Gastroesophageal sphincter (tissue), 3 donors: ENCODE measurements around the gene SH3TC2.

Experiments
- CTCF ChIP-seq, 4 experiments: fragments of 200-600 bp in 2 of 4; fragments of 450-650 bp in 2 of 4; sonication (generic) in 1 of 4; IDR thresholded peaks; one replicate each; pipeline ENCODE4 v1.5.1; 2017 to 2019; ENCODE audit warnings: antibody characterized with exemption in 4 of 4, mild to moderate bottlenecking in 2 of 4, moderate library complexity in 2 of 4
- EP300 ChIP-seq: sonication (generic); formaldehyde crosslinking; IDR thresholded peaks from one replicate; pipeline ENCODE4 v1.6.1; 2017; ENCODE audit warnings: antibody characterized with exemption, mild to moderate bottlenecking
- POLR2A ChIP-seq, 2 donors: fragments of 450-650 bp; IDR thresholded peaks; one replicate each; pipeline ENCODE4 v1.6.1; 2017; ENCODE audit warnings: antibody characterized with exemption in 2 of 2, mild to moderate bottlenecking in 2 of 2, moderate library complexity in 1 of 2

DNA sequence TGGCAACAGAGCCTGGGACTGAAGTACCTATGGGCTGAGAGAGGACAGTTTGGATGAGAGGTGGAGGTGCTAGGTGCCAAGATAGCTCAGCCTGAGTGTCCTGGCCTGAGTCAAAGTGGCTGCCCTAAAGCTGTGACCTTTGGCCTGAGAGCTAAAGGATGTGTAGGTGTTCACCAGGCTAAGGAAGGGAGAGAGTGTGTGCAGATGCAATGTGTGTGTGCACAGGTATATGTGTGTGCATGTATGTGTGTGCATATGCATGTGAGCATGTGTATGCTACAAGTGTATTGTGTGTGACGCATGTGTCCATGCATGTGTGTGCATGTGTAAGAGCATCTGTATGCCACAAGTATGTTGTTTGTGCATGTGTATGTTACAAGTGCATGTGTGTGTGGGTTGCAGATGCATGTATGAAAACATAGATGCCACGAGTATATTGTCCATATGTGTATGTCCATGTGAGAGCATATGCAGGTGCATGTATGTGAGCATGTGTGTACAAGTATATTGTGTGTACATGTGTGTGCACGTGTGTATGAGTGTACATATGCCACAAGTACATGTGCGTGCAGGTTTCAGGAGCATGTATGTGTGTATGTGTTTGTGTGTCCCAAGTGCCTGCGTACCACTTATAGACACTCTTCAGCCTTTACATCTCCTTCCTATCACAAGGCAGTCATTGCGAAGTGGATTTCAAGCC lies 102.6 kb downstream of the SH3TC2 start:
- TF ChIP-seq CTCF (IDR thresholded peaks at IDR 0.05) (no peak), POLR2A (IDR thresholded peaks at IDR 0.05) (no peak), EP300 (no peak)
